GM21737 (cell line): ENCODE data around the gene ANXA6.

Experiments used
- ATAC-seq: cut with Tn5 transposase; IDR thresholded peaks from one replicate; pipeline ENCODE4 v1.9.1; 2021; ENCODE audit warnings: mild to moderate bottlenecking, moderate library complexity; ENCODE audit not compliant: unreplicated experiment

ANXA6 gene

DNA sequence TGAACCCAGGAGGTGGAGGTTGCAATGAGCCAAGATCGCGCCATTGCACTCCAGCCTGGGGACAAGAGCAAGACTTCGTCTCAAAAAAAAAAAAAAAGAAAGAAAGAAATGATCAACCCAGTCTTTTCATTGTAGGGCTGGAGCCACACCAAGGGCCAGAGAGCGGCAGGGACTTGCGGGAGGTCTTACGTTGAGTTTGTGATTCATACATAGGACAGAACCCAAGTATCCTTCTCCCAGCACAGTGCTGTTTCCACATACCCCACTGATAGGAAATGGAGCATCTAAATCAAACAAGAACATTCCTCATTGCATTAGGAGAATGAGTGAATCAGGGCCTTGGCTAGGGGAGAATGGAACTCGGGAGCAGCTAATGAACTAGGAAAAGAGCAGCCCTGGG, 73.2 kb downstream of the ANXA6 start:
- no peak for ATAC-seq

DNA sequence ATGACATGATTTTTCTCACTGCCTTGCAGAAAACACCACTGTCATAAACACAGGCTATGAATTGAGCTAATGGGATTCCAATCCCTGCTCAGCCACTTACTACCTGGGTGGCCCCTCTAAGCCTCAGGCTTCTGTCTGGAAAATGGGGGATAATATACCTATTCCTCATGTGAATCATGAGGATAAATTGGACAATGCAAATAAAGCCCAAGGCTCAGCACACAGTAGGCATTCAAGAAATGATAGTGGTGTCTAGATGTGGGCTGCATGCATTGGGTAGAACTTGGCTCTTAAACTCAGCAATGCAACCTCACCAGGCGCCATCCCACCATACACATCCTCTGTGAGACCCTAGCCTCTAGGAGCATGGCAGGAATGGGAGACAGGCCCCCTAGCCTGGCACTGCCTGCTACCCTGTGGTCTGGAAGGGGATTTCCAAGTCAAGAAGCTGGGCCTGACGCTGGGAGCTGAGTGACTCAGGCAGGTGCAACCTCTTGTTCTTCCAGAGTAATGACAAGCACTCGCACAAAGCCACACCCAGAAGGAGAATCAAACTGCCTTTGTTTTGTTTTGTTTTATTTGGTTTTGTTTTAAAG, 74.4 kb downstream of the ANXA6 start:
- ATAC-seq = no peak

DNA sequence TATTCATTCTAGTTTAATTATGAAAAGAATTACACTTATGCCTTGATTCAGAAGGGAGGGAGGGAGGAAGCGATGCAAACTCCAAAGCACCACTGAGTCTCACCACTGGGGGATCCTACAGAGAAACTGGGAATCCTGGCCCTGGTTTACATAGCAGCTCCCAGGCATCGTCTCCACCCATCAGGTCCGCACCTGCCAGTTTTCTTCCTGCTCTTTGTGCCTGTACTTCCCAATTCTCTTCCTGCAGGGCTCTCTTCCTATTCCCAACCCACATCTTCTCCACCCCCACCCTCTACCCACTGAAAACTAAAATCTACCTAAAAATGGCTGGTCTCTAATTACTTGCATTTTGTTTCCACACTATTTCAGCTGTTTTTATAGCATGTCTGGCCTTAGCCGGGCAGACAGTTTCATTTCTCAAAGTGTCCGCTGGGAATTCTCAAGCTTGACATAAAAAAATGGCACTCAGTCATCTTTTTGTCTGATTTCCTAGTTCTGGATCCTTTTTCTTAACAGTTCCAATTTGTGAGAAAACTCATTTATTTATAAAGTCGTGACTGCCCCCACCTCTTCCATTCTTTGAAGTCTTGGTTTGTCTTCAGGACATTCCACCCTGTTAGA, 75.2 kb downstream of the ANXA6 start:
- no peak for ATAC-seq

DNA sequence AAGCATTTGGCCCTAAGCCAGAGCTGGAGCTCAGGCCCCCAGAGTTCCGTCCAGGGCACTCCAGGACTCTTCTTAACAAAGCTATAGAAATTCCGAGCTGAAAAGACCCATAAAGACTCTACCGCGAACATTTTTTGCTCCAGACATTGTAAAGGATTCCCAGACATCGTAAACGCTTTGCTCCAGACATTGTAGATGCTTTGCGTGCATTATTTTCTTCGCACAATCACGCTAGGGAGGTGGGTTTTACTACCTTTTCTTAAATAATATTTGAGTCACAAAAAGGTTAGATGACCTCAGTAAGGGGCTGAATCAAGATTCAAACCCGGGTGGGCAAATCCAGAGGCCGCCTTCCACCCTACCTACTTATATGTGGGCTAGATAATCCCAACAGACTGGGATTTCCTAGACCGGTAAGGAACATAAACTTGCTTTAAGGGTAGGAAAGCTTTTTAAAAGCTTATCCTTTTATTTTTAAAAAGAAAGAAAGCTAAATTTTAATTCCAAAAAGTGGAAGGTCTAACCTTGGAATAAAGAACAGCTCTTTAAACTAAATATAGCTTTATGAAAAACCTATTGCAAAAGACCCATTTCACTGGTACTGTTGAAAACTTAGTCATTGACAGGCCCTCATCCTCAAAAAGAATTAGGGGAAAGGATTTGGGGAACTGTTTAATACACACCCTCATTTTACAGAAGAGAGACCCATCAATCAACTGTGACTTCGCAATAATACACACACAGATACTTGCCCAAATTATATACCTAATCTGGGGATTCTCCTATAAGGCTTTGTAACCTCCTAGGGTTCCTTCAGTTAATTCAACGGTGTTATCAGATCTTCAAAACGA, 75.9 kb downstream of the ANXA6 start:
- no peak for ATAC-seq

DNA sequence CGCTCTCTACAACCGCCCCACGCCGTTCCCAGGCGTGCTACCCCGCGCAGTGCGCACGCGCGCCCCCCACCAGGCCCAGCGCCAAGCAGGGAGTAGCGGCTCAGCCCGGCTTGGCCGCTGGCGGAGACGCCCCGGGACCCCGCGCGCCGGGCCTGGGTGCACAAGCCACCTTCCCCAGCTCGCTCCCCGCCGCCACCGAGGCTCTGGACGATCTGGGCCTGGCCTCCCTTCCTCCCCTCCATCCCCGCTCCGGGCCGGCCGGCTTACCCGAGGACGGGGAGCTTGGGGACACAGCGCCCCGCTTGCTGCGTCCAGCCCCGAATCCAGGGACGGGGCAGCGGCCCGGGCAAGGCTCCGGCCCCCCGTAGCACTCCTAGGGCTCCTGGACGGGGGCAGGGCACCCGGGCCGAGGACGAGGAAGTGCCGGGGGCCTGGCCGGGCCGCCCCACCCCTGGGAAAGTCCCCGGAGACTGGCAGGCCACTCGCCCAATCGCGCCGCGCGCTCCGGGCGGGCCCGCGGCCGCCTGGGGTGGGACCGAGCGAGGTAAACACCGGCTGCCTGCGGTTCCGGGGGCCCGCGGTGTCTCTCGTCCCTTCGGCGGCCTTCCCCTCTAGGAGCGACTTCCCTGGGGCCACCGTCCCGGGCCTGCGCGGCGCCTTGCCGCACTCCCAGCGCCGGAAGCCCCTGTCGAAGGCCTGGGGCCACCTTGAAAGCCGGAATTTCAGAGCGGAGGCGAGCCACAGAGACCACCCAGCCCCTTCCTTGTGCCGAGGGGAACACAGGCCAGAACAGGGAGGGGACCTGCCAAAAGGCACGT, 76.8 kb downstream of the ANXA6 start, which contains the start of gene TNIP1:
TSS of gene TNIP1 (minus strand) at position 422 of the 818 bp plus-strand sequence. CDS start 15,939 bp downstream, outside the sequence.
- ATAC-seq = peak; percentile 78

DNA sequence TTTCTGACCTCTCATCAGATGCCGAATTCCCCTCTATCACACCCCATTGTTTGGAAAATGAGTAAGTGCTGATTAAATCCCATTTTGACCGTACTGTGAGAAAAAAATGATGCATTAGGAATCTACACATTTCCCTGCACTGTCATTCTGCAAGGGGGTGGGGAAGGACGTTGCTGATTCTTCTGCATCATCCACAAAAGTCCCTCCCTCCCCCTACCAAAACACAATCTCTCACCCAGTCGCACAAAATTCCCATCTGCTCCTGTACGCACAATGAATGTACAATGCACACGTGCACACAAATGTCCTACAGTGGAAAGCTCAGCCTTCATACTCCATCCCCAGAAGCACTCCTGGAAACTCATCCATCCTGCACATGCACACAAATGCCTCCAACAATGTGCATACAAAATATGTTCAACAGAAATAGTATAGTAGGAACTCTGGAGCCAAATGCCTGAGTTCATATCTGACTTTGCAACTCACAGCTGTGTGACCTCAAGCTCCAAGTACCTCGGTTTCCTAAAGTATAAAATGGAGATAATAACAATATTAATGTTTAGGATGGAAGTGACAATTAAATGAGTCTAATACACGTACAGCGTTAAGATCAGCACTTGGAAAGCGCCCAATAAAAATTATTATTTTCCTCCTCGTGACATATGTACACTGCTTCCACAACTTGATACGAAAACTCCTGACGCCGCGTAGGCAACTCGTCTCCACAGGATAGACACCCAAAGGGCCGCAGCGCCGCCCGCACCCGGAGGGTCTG, 77.6 kb downstream of the ANXA6 start:
- no peak for ATAC-seq

DNA sequence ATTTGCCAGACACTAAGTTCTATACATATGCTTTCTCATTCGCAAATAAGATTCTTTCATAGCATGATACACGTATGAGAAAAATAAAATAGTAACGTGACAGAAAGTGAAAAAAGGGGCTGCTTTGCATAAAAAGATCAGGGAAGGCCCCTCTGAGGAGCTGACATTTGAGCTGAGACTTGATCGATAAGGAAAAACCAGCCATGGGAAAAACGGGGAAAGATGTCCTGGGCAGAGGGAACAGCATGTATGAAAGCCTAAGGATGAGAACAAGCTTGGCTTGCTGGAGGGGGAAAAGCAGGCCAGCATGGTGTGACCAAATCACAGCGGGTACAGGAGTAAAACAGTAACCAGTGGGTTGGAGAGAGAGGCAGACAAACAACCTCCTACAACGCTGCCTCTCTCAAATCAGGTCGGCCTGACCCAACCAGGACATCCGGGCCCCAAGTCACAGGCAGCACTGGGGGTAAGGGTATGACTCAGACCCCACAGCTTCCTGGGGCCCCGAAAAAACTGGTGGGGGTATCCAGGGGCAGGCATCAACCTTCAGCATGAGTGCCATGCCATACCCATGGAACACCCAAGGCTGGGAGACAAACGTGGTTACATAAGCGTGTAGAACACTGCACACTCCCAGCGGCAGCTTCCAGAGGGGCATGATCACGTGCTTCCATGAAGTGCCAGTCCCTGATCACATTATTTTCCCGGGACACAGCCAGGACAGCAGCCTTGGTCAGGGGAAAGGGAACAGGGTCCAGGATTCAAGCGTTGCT, 78.9 kb downstream of the ANXA6 start:
- peak; percentile 43 for ATAC-seq

DNA sequence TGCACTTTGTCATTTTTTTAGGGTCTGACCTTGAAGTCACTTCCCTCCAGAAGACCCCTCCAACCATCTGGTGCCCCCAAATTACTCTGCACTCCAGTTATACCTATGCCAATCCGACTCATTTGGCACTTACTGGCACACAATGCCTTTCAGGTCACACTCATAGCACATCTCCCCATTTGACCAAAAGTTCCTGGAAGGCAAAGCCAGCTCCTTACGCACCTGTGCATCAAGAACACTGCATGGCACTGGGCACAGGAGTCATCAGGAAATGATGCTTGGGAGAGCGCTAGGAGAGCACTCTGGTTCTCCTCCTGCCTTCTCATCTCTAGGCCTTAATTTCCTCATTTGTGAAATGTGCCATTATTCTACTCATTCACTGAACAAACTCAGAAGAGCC, 79.6 kb downstream of the ANXA6 start:
- ATAC-seq = no peak

DNA sequence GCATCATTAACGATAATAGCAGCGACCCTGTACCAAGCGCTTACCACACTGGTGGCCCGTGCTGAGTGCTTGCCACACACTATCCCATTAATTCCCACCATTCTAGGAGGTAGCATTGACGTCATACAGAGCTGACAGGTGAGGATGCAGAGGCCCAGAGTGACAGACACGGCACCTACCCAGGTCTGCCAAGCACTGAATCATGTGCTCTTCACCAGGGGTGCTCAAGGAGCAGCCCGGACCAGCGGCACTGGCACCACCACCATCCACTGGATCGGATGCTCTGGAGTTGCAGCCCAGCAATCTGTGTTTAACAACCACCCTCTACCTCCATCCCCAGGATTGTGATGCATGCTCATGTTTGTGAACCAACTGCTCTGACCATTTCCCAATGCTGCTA, 80.2 kb downstream of the ANXA6 start:
- ATAC-seq = no peak

DNA sequence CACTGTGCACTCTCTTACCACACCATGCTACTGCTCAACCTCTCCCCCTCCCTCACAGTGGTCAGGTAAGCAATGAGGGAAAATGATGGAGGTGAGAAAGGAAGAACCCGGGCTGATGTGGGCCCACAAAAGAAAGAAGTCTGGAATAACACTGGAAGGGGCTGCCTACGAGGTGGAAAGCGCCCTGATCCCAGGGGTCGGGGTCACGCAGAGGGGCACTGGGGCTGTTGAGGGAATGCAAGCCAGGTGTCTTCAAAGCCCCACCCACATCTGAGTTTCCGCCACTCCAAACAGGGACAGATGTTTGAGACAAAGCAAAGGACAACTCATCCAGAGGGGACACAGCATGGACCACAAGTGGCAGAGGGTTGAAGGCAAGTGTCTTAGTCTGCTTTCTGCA, 81.0 kb downstream of the ANXA6 start:
- ATAC-seq = no peak

DNA sequence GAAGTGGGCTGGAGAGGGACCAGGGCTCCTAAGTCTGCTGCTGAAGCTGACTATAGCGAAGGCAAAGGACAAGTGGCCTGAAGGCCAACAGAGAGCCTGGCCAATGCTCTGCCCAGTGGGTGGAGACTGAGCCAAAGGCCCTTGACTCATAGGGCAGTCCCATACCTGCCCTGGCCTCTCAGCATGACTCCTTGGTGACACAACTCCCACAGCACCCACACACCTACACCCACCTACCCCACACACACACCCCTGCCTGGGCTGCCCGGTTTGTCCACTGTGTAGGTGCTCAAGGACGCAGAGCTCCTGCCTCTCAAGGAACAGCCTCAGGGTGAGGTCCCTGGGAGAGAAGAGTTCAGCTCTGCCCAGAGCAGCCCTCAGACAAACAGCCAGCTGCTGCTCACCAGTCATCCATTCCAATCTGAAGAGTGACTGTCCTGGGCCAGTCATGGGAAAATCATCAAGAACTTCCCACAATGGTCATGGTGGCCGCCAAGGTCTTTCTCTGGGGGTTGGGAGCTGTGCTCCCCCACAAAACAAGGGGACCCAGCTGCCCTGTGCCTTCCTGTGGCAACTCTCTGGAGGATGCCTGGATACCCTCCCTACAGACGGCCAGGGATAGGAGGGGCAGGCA, 81.8 kb downstream of the ANXA6 start:
- no peak for ATAC-seq

DNA sequence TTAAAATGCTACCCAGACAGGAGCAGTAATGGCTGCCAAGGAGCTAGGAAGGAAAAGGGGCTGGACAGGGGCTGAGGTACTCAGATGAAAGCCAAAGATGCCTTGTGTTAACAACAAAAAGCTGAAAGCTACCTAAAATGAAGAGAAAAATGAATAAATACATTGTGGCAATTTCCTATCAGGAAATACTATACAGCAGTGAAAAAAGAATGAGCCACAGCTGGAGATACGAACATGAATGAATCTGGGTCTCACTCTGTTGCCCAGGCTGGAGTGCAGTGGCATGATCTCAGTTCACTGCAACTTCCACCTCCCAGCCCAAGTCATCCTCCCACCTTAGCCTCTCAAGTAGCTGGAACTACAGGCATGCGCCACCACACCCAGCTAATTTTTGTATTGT, 83.0 kb downstream of the ANXA6 start:
- no peak for ATAC-seq

DNA sequence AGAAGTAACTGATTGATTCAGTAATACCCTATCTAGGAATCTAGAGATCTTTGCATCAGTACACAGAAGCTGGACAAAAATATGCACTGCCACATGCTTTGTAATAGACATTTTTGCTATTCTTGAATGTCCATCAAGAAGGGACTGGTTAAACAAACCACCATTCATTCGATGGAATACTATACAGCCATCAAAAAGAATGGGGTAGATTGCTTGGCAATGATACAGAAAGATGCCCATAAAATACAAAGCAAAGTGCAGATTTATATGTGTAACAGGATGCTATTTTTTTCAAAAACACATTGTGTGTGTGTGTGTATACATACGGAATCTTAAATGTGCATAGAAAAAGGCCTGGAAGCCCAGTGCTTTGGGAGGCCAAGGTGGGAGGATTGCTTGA, 84.3 kb downstream of the ANXA6 start:
- ATAC-seq = no peak

DNA sequence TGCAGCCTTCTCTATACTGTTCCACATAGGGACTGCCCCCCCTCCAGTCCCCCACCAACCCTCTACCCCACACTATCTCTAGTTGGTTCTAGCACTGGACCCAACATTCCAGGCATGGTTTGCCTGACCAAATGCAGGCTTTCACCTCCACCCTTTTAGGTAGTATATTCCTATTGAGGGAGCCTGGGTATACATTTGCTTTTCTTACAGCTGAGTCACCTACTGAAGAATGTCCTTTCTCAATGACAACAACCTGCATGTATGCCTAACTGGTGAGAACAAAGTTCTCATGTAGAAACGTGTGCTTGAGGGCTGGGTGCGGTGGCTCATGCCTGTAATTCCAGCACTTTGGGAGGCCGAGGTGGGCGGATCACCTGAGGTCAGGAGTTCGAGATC, 85.0 kb downstream of the ANXA6 start:
- no peak for ATAC-seq

DNA sequence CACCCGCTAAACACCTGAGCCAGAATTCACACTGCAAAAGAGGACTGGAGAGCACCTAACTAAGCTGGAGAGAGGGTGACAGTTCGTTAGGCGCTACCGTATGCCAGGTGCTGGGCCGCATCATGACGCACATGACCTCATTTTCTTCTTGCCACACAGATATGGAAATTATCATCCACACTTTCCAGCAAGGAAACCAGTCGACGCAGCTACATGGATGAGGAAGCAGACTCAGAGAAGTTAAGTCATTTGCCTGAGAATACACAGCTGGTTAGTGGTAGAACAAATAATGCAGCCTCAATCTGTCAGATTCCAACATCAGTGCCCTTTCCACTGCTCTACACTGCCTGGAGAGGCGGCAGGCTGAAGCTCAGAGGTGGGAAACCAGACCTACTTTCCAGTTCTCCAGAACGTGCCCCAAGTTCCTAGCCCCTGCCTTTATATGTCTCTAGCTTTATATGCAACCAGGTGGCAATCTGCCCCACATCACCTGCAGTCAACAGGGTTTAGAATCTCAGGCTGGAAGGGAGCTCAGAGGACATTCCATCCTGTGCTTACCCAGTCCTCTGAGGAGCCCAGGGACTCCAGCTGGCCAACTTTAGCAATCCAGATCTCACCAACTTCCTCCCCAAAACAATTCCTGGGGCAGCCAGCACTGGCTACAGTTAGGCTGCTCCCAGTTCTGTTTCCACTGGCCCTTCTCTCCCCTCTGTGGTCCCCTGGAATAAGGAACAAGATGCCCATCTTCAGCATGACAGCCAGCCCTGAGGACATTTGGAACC, 85.5 kb downstream of the ANXA6 start:
- no peak for ATAC-seq

DNA sequence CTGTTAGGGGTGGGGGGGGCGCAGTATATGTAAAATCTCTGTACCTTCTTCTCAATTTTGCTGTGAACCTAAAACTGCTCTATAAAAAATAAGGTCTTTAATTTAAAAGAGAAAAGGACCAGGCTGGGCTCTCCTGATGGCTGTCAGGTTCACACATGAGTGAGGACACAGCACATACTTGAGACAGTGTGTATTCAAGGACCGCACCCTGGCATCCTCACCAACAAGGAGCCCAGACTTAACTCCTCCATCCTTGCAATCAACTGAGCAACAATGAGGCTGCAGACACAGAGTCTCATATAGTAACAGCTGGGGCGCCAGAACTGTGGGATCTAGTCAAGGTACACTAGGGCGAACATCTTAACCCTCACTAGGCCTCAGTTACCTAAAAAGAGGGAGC, 86.6 kb downstream of the ANXA6 start:
- no peak for ATAC-seq

DNA sequence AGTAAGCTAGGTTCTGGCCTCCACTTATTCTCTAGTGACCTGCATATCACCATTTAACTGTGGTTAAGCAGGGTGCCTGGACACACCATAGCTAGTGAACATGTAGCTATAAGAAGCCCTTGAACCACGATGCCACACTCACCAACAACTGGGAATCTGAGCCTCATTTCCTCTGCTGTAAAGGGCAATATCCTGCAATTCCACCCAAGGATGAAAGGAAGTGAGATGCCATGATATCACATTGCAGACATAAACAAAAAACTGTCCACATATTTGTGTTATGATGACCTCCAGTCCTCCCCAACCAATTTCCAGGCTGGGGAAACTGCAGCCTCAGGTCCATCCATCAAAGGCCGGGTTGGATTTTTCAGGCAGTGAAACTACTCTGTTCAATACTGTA, 87.1 kb downstream of the ANXA6 start:
- no peak for ATAC-seq

DNA sequence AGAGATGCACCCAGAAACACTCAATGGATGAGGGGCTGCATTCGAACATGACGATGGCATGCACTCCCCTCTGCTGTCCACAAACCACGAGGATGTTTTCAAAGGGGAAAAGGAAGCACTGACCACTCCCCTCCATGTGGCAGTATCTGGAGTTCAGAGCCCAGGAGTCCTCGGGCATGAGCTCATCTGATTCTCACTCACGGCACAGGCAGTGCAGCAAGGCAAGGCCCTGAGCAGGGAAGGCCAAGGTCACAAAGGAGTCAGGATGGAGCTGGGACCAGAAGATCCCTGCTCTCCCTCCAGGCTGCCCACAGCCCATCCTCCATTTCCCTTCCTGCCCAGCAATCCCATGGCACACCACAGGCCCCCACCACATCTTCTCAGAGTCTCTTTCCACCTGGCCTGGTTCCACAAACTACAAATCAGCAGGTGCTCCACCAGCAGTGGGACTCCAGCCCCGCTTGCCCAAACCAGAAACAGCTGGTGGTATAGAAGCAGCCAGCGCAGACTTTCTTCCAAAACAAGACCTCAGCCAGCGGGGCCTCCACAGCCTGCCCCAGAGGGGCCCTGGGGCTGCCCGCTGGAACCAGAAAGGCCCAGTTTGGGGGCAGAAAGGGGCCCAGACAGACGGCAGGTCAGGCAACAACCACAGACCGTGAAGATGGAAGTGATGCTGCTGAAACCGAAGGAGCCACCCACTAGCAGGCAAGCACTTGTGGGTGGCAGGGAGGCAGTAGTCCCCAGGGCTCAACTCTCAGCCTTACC, 89.0 kb downstream of the ANXA6 start:
- peak; percentile 44 for ATAC-seq
